Keratinocyte (primary cell): ENCODE data around the gene DPM1. TPM values are rescaled to one million over a fixed set of nuclear protein-coding genes. Genes with fewer than 3 reads are reported as not detected.
A peak's percentile ranks its signal among the peaks of the same experiment; 100 is the strongest.

Source experiments
- DNase-seq: peaks from one replicate; pipeline ENCODE4 v3.0.0-alpha.2; 2011; ENCODE audit warnings: low read depth, missing footprints, low spot score
- FAIRE-seq: peaks from 2 replicates; lab custom pipeline; 2011; peaks lifted over from hg19 to GRCh38; lab: Jason Lieb, UNC
- H2AFZ ChIP-seq: 2 replicates; pipeline ENCODE4 v1.6.0; 2012; ENCODE audit warnings: low read length, control low read depth, inconsistent platforms; ENCODE audit not compliant: control insufficient read depth
- H3K27ac ChIP-seq: 2 replicates; pipeline ENCODE4 v1.5.1; 2011; ENCODE audit warnings: low read length; ENCODE audit not compliant: control insufficient read depth, insufficient read depth
- H3K27me3 ChIP-seq: 3 replicates; pipeline ENCODE4 v1.6.0; 2011; ENCODE audit warnings: low read length; ENCODE audit not compliant: control insufficient read depth, insufficient read depth; ENCODE audit errors: extremely low read depth
- H3K36me3 ChIP-seq, 2 experiments: 2 replicates in 1 of 2; 3 replicates in 1 of 2; pipeline ENCODE4 v1.5.1; 2011; ENCODE audit warnings: low read length in 2 of 2, mild to moderate bottlenecking in 1 of 2; ENCODE audit not compliant: control insufficient read depth in 2 of 2, insufficient read depth in 2 of 2; ENCODE audit errors: extremely low read depth in 1 of 2
- H3K4me1 ChIP-seq: 3 replicates; pipeline ENCODE4 v1.5.1; 2011; ENCODE audit warnings: low read length; ENCODE audit not compliant: control insufficient read depth, insufficient read depth; ENCODE audit errors: extremely low read depth
- H3K4me2 ChIP-seq: 3 replicates; pipeline ENCODE4 v1.6.0; 2011; ENCODE audit warnings: low read depth, low read length; ENCODE audit not compliant: control insufficient read depth, insufficient read depth; ENCODE audit errors: extremely low read depth
- H3K4me3 ChIP-seq, 3 experiments: fragments of 200-600 bp in 1 of 3; sonication (generic) in 1 of 3; 2 replicates in 2 of 3; 3 replicates in 1 of 3; pipeline ENCODE4 v1.5.1; 2011 to 2016; ENCODE audit warnings: low read length in 3 of 3, mild to moderate bottlenecking in 3 of 3, control low read depth in 2 of 3, inconsistent platforms in 1 of 3, low read depth in 1 of 3, mixed read lengths in 1 of 3, mixed run types in 1 of 3, moderate library complexity in 1 of 3; ENCODE audit not compliant: control insufficient read depth in 2 of 3, insufficient read depth in 2 of 3; ENCODE audit errors: extremely low read depth in 1 of 3
- H3K79me2 ChIP-seq: 2 replicates; pipeline ENCODE4 v1.6.0; 2012; ENCODE audit warnings: low read length; ENCODE audit not compliant: control insufficient read depth, insufficient read depth
- H3K9ac ChIP-seq: 3 replicates; pipeline ENCODE4 v1.6.0; 2011; ENCODE audit warnings: low read length; ENCODE audit not compliant: control insufficient read depth, insufficient read depth; ENCODE audit errors: extremely low read depth
- H3K9me1 ChIP-seq: 3 replicates; pipeline ENCODE4 v1.6.0; 2011; ENCODE audit warnings: low read length; ENCODE audit not compliant: control insufficient read depth, insufficient read depth; ENCODE audit errors: extremely low read depth
- H3K9me3 ChIP-seq: 2 replicates; pipeline ENCODE4 v1.5.1; 2012; ENCODE audit warnings: low read depth, low read length; ENCODE audit not compliant: control insufficient read depth
- H4K20me1 ChIP-seq: 3 replicates; pipeline ENCODE4 v1.6.0; 2011; ENCODE audit warnings: low read length; ENCODE audit not compliant: control insufficient read depth, insufficient read depth; ENCODE audit errors: extremely low read depth
- CTCF ChIP-seq, 3 experiments: IDR thresholded peaks in 1 of 3; conservative IDR thresholded peaks in 1 of 3; optimal IDR thresholded peaks in 1 of 3; 2 replicates in 2 of 3; 3 replicates in 1 of 3; pipeline versions ENCODE3 to v1.5.1; 2011; ENCODE audit warnings: low read length in 3 of 3, mild to moderate bottlenecking in 3 of 3, moderate library complexity in 2 of 3, control low read depth in 1 of 3, inconsistent platforms in 1 of 3; ENCODE audit not compliant: insufficient read depth in 2 of 3; ENCODE audit errors: extremely low read depth in 1 of 3
- EZH2 ChIP-seq: IDR thresholded peaks from one replicate; pipeline ENCODE4 v1.6.1; 2012; ENCODE audit warnings: inconsistent platforms, mild to moderate bottlenecking, low read length, moderate library complexity
- dilution Hi-C: fragments of 300-500 bp; cut with MboI; formaldehyde crosslinking; loops from one replicate; pipeline ENCODE4 v1.7.0; 2020; ENCODE audit warnings: low sequenced_read_pairs; ENCODE audit not compliant: extremely low pct_ligation_motif_present
- polyA minus RNA-seq, 3 experiments: library from RNA; depleted of rRNA, polyadenylated mRNA; stranded (reverse); fragments of >200 nt; gene quantifications; 1 replicate in 1 of 3; 2 replicates in 1 of 3; 3 replicates in 1 of 3; pipeline ENCODE4 v1.2.3, GENCODE V29; 2011
- polyA plus RNA-seq, 5 experiments: library from polyadenylated mRNA; depleted of rRNA in 3 of 5; stranded (reverse) in 3 of 5; stranded (forward) in 1 of 5; unstranded in 1 of 5; fragments of >200 nt; gene quantifications; 1 replicate in 1 of 5; 2 replicates in 3 of 5; 3 replicates in 1 of 5; pipeline versions ENCODE4 v1.2.1 to v1.2.3, GENCODE V29; 2011 to 2012; ENCODE audit warnings: missing spikeins in 2 of 5, low read depth in 1 of 5, low replicate concordance in 1 of 5

Gene DPM1
- polyA plus RNA-seq (57.2 to 99.4 TPM (median 78.0 TPM) in 3 replicates), polyA minus RNA-seq (4.3 to 21.9 TPM (median 14.2 TPM) in 3 replicates)
- 54.8 TPM for polyA plus RNA-seq (2011; ENCODE audit: low read depth)
- 52.2 and 67.8 TPM in 2 replicates for polyA plus RNA-seq (2011; cell fraction: cytosol; rRNA removed)
- polyA plus RNA-seq (2011; cell fraction: nucleus; rRNA removed) = 56.3 and 100 TPM in 2 replicates
- 64.9 and 71.9 TPM in 2 replicates for polyA plus RNA-seq (2012; ENCODE audit: low replicate concordance)
- 26.7 TPM for polyA minus RNA-seq (2011; cell fraction: cytosol; rRNA and poly(A)+ RNA removed)
- polyA minus RNA-seq (2011; cell fraction: nucleus; rRNA and poly(A)+ RNA removed) = 16.5 and 22.0 TPM in 2 replicates

GRCh38 chr20:50957798-50958614 lies at the start of gene DPM1:
DPM1 (minus strand) TSS chr20:50958532; CDS start chr20:50958523, 9 bp downstream.
- Histone ChIP-seq H3K4me1 (peaks cover 20% of the 10 kb centered on the region), H3K79me2 (peaks cover 88% of the 10 kb centered on the region), H3K9ac (peak within 1 kb of the TSS; percentile 94), H3K36me3 (peaks cover 3 to 6% of the 10 kb centered on the region in 2 experiments), H3K9me3 (no peaks in the 10 kb centered on the region), H2AFZ (peak within 1 kb of the TSS; percentile 96), H3K4me3 (peak within 1 kb of the TSS; percentile 69 to 99 (median 99)), H3K27ac (peak within 1 kb of the TSS; percentile 100), H4K20me1 (peaks cover 9% of the 10 kb centered on the region), H3K4me2 (peak within 1 kb of the TSS; percentile 96), H3K9me1 (no peaks in the 10 kb centered on the region), H3K27me3 (no peaks in the 10 kb centered on the region)
- TF ChIP-seq EZH2 = no peak
- no peak for TF ChIP-seq CTCF (optimal IDR thresholded peaks at IDR 0.05 in 1 of 3, IDR thresholded peaks at IDR 0.05 in 1 of 3, conservative IDR thresholded peaks at IDR 0.05 in 1 of 3; ENCODE audit: extremely low read depth in 1 of 3, insufficient read depth in 2 of 3, low read length in 3 of 3)
- FAIRE-seq (peak; percentile 62), DNase-seq (peak; percentile 57)
- dilution Hi-C loops = no loop called here

DNA sequence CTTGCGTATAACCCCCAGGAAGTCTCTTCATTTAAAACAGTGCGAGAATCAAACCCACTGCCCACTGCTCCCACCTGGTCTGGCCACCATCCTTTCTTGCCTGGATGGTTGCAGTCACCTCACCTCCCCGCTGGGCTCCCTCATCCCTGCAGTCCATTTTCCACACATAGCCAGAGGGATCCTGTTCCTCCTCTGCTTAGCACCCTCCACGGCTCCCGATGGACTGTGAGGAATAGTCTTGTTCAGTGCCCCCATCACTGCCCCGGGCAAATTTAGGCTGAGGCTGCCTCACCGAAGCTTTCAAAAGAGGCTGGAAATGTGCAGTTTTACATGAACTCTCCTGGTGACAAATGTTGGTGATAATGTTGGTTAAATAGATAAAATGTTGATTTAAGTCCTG lies 46.9 kb upstream of the DPM1 start:
- H3K27me3 ChIP-seq = no peaks in the 10 kb centered on the region
- no peaks in the 10 kb centered on the region for H4K20me1 ChIP-seq
- dilution Hi-C loops = no loop called here
- no peak overlapping the region for H3K27ac ChIP-seq
- no peaks in the 10 kb centered on the region for H3K9me3 ChIP-seq
- no peaks in the 10 kb centered on the region for H3K4me1 ChIP-seq
- no peaks in the 10 kb centered on the region for H3K36me3 ChIP-seq
- H3K9ac ChIP-seq = no peak overlapping the region
- H3K9me1 ChIP-seq = no peaks in the 10 kb centered on the region
- FAIRE-seq = no peak
- TF ChIP-seq EZH2 (no peak), CTCF (optimal IDR thresholded peaks at IDR 0.05 in 1 of 3, IDR thresholded peaks at IDR 0.05 in 1 of 3, conservative IDR thresholded peaks at IDR 0.05 in 1 of 3; ENCODE audit: extremely low read depth in 1 of 3, insufficient read depth in 2 of 3, low read length in 3 of 3) (no peak)
- no peaks in the 10 kb centered on the region for H3K79me2 ChIP-seq
- DNase-seq = no peak
- no peak overlapping the region for H3K4me2 ChIP-seq
- no peak overlapping the region for H3K4me3 ChIP-seq
- H2AFZ ChIP-seq = no peak overlapping the region
